HCT116 (cell line): ENCODE data around the gene TMEM132C. TPM values are rescaled to one million over a fixed set of nuclear protein-coding genes. Genes with fewer than 3 reads are reported as not detected.

Experiments used
- ATAC-seq: fragments of 200-7000 bp; cut with Tn5 transposase; 2 replicates; pipeline ENCODE4 v1.9.1; 2020; ENCODE audit warnings: mild to moderate bottlenecking, moderate library complexity
- BruUV-seq: library from RNA; stranded (reverse); fragments of 400-500 nt; replicated peaks from 2 replicates; lab custom pipeline; 2021; lab: Mats Ljungman, UMichigan
- CTCF ChIA-PET: fragments of 300-600 bp; sonication (Branson Sonifier 250); formaldehyde crosslinking; loops from one replicate; lab custom pipeline; 2021; ENCODE audit warnings: antibody characterized with exemption; lab: Charles Lee
- POLR2A ChIA-PET: fragments of 300-600, 350-600 bp; sonication (Branson Sonifier 250); formaldehyde crosslinking; loops from one replicate; lab custom pipeline; 2021; ENCODE audit warnings: antibody characterized with exemption; lab: Charles Lee
- RAD21 ChIA-PET, 2 experiments: fragments of 300-600 bp; sonication (Branson Sonifier 250); formaldehyde crosslinking; loops; one replicate each; lab custom pipeline; 2023; ENCODE audit warnings: low total read pairs in 2 of 2; ENCODE audit not compliant: uncharacterized antibody in 2 of 2, unreplicated experiment in 2 of 2, low non-redundant PET in 1 of 2; lab: Charles Lee
- DNase-seq: peaks from one replicate; pipeline ENCODE4 v3.0.0-alpha.2; 2010; ENCODE audit warnings: low read depth, low spot score
- H2AFZ ChIP-seq: fragments of 200-600 bp; shearing (Covaris generic), sonication (generic); 2 replicates; pipeline ENCODE4 v1.6.1; 2017; ENCODE audit warnings: low read depth, mixed run types, mixed read lengths, antibody characterized with exemption, low read length; ENCODE audit not compliant: poor library complexity, severe bottlenecking
- H3K27ac ChIP-seq: 2 replicates; pipeline ENCODE4 v1.5.1; 2012; ENCODE audit warnings: low read depth, low read length
- H3K27me3 ChIP-seq: fragments of 200-600 bp; sonication (generic); 2 replicates; pipeline ENCODE4 v1.6.1; 2016; ENCODE audit warnings: mixed run types, low read length, mixed read lengths; ENCODE audit not compliant: insufficient read depth
- H3K36me3 ChIP-seq, 2 experiments: fragments of 200-500 bp in 1 of 2; fragments of 200-600 bp in 1 of 2; sonication (Bioruptor generic) in 1 of 2; sonication (generic) in 1 of 2; 2 replicates each; pipeline versions ENCODE4 v1.5.1 to v1.6.1; 2014 to 2016; ENCODE audit warnings: low read length in 2 of 2, inconsistent platforms in 1 of 2, mixed read lengths in 1 of 2, mixed run types in 1 of 2; ENCODE audit not compliant: insufficient read depth in 2 of 2, control insufficient read depth in 1 of 2
- H3K4me1 ChIP-seq, 2 experiments: fragments of 200-600 bp in 1 of 2; sonication (generic) in 1 of 2; 2 replicates each; pipeline versions ENCODE4 v1.5.1 to v1.6.1; 2012 to 2017; ENCODE audit warnings: low read length in 2 of 2, inconsistent platforms in 1 of 2, mild to moderate bottlenecking in 1 of 2, mixed read lengths in 1 of 2, mixed run types in 1 of 2, moderate library complexity in 1 of 2; ENCODE audit not compliant: insufficient read depth in 2 of 2, control insufficient read depth in 1 of 2
- H3K4me2 ChIP-seq: fragments of 200-600 bp; sonication (generic); 2 replicates; pipeline ENCODE4 v1.6.1; 2017; ENCODE audit warnings: mixed run types, low read length, mixed read lengths
- H3K4me3 ChIP-seq, 2 experiments: fragments of 200-600 bp in 1 of 2; sonication (generic) in 1 of 2; replicated peaks in 1 of 2; 2 replicates each; pipeline ENCODE4 v1.5.1; 2011 to 2016; ENCODE audit warnings: low read length in 2 of 2, control low read depth in 1 of 2, low read depth in 1 of 2, mild to moderate bottlenecking in 1 of 2, mixed read lengths in 1 of 2, mixed run types in 1 of 2
- H3K79me2 ChIP-seq: fragments of 200-600 bp; sonication (generic); 2 replicates; pipeline ENCODE4 v1.6.1; 2017; ENCODE audit warnings: mild to moderate bottlenecking, mixed run types, low read length, moderate library complexity, mixed read lengths; ENCODE audit not compliant: insufficient read depth
- H3K9ac ChIP-seq: fragments of 200-600 bp; sonication (generic); 2 replicates; pipeline ENCODE4 v1.6.1; 2016; ENCODE audit warnings: low read length, mixed read lengths
- H3K9me2 ChIP-seq: fragments of 200-600 bp; sonication (generic), shearing (Covaris generic); 2 replicates; pipeline ENCODE4 v1.6.1; 2017; ENCODE audit warnings: mixed run types, mild to moderate bottlenecking, moderate library complexity; ENCODE audit not compliant: insufficient read depth
- H3K9me3 ChIP-seq, 2 experiments: fragments of 200-500 bp in 1 of 2; fragments of 200-600 bp in 1 of 2; sonication (Bioruptor generic) in 1 of 2; sonication (generic) in 1 of 2; 2 replicates each; pipeline ENCODE4 v1.6.1; 2014 to 2017; ENCODE audit warnings: low read length in 2 of 2, mixed read lengths in 2 of 2, inconsistent platforms in 1 of 2, low read depth in 1 of 2, mild to moderate bottlenecking in 1 of 2, mixed run types in 1 of 2, moderate library complexity in 1 of 2; ENCODE audit not compliant: control insufficient read depth in 1 of 2, insufficient read depth in 1 of 2
- H4K20me1 ChIP-seq: fragments of 200-600 bp; sonication (generic), shearing (Covaris generic); 2 replicates; pipeline ENCODE4 v1.6.1; 2017; ENCODE audit warnings: mixed run types, mild to moderate bottlenecking, moderate library complexity; ENCODE audit not compliant: insufficient read depth
- CBX3 ChIP-seq: IDR thresholded peaks from 2 replicates; pipeline ENCODE4 v1.6.1; 2012; ENCODE audit warnings: low read depth
- CEBPB ChIP-seq: IDR thresholded peaks from 2 replicates; pipeline ENCODE4 v1.6.1; 2012; ENCODE audit warnings: low read depth
- ELF1 ChIP-seq: IDR thresholded peaks from 2 replicates; pipeline ENCODE4 v1.6.1; 2012; ENCODE audit warnings: low read depth, borderline replicate concordance
- EZH2 ChIP-seq: fragments of 200-600 bp; sonication (generic); IDR thresholded peaks from 2 replicates; pipeline ENCODE4 v1.6.1; 2017; ENCODE audit warnings: antibody characterized with exemption, mixed run types
- FOSL1 ChIP-seq: IDR thresholded peaks from 2 replicates; pipeline ENCODE4 v1.6.1; 2012; ENCODE audit warnings: low read depth
- JUND ChIP-seq: IDR thresholded peaks from 2 replicates; pipeline ENCODE4 v1.6.1; 2012
- POLR2A ChIP-seq: IDR thresholded peaks from 2 replicates; pipeline ENCODE4 v1.7.0; 2011; ENCODE audit warnings: borderline replicate concordance; ENCODE audit not compliant: insufficient read depth, insufficient read length; ENCODE audit errors: extremely low read depth
- POLR2AphosphoS5 ChIP-seq: IDR thresholded peaks from 2 replicates; pipeline ENCODE4 v1.6.1; 2011; ENCODE audit warnings: mild to moderate bottlenecking, low read depth, low read length, moderate library complexity
- RAD21 ChIP-seq: IDR thresholded peaks from 2 replicates; pipeline ENCODE4 v1.6.1; 2012; ENCODE audit warnings: low read depth, mild to moderate bottlenecking
- SIN3A ChIP-seq: IDR thresholded peaks from 2 replicates; pipeline ENCODE4 v1.6.1; 2012; ENCODE audit warnings: low read depth
- SRF ChIP-seq: IDR thresholded peaks from 2 replicates; pipeline ENCODE4 v1.6.1; 2012; ENCODE audit warnings: low read depth
- TCF7L2 ChIP-seq: IDR thresholded peaks from 2 replicates; pipeline ENCODE4 v1.7.0; 2011; ENCODE audit warnings: borderline replicate concordance, inconsistent platforms; ENCODE audit not compliant: insufficient read depth, insufficient read length; ENCODE audit errors: extremely low read depth
- YY1 ChIP-seq: IDR thresholded peaks from 2 replicates; pipeline ENCODE4 v1.6.1; 2011; ENCODE audit warnings: low read length, low read depth, moderate library complexity, mild to moderate bottlenecking; ENCODE audit not compliant: insufficient replicate concordance; ENCODE audit errors: extremely low read depth
- intact Hi-C: fragments of 100-400 bp; cut with micrococcal nuclease; formaldehyde crosslinking; loops from 2 replicates; pipeline ENCODE4 v1.10.0; 2022
- total RNA-seq: library from RNA; stranded (reverse); gene quantifications from one replicate; pipeline ENCODE4 v1.2.1, GENCODE V29; 2021; ENCODE audit not compliant: unreplicated experiment
- TF ChIP-seq, protein P1 (sequence below): IDR thresholded peaks from 2 replicates; pipeline ENCODE4 v1.6.1; 2012
- TF ChIP-seq, protein P2 (sequence below): IDR thresholded peaks from 2 replicates; pipeline ENCODE4 v1.6.1; 2011; ENCODE audit warnings: mild to moderate bottlenecking, low read length, moderate library complexity; ENCODE audit not compliant: insufficient replicate concordance; ENCODE audit errors: extremely low read depth
- TF ChIP-seq, protein P3 (sequence below): IDR thresholded peaks from 2 replicates; pipeline ENCODE4 v1.6.1; 2012; ENCODE audit warnings: low read depth

Gene TMEM132C
- total RNA-seq, 1 experiment from 2014 or later = not detected

DNA sequence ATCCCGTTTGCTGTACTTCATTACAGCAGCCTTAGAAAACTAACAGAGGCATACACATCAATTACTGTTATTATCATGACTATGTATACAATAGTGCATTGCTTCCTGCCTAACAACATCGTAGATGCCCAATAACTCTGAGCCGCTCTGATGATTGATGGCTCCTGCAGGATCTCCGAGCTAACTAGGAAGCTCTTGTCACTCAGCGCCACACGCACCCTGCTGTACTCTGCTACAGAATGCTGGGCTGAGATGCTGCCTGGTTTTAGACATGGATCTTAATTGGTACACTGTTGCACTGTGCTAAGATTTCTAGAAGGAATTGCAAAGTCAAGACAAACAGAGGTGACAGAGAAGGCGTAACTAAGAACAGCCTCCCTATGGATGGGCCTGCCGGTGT lies 387.5 kb downstream of the TMEM132C start:
- ATAC-seq (no peak), DNase-seq (no peak)
- Histone ChIP-seq H3K4me2 (no peak overlapping the region), H3K79me2 (no peaks in the 10 kb centered on the region), H3K27ac (no peak overlapping the region), H3K9ac (no peak overlapping the region)
- RAD21 ChIA-PET = no interaction called here
- no peak for TF ChIP-seq ELF1
- TF ChIP-seq RAD21 = no peak
- TF ChIP-seq SIN3A = no peak
- TF ChIP-seq SRF = no peak
- no peak for TF ChIP-seq POLR2AphosphoS5
- TF ChIP-seq, all 23 proteins: peak for 0
- no peaks in the 10 kb centered on the region for H4K20me1 ChIP-seq
- peaks cover 0 to 15% of the 10 kb centered on the region in 2 experiments; a peak in 2 of 4 replicates for H3K9me3 ChIP-seq
- H3K27me3 ChIP-seq = no peaks in the 10 kb centered on the region
- no peak overlapping the region for H2AFZ ChIP-seq
- H3K4me1 ChIP-seq = no peaks in the 10 kb centered on the region
- no TSS peak for BruUV-seq
- no peak overlapping the region for H3K4me3 ChIP-seq
- intact Hi-C loops = no loop called here
- no peaks in the 10 kb centered on the region for H3K36me3 ChIP-seq
- ChIA-PET CTCF (no interaction called here), POLR2A (no interaction called here)
- no peaks in the 10 kb centered on the region for H3K9me2 ChIP-seq

DNA sequence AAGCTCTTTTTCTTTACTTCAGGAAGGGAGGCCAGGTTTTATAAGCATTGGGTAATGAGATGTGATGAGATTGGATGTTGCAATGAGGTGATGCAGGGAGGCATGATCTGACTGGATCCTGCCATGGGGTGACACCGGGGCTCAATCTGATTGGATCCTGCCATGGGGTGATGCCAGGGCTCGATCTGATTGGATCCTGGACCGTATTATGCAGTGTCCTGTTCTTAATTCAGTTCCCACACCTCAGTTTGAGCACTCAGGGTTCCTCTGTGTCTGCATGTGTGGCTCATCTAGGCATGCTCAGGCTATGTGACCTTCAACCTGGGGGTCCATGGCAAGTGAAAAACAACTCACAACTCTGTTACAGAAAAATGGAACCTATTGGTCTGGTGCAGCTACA lies 390.4 kb downstream of the TMEM132C start:
- no peak for DNase-seq
- Histone ChIP-seq H3K36me3 (no peaks in the 10 kb centered on the region), H2AFZ (no peak overlapping the region), H3K4me1 (no peaks in the 10 kb centered on the region), H3K27me3 (no peaks in the 10 kb centered on the region), H3K9me2 (no peaks in the 10 kb centered on the region), H4K20me1 (no peaks in the 10 kb centered on the region), H3K9ac (no peak overlapping the region), H3K4me3 (no peak overlapping the region), H3K27ac (no peak overlapping the region), H3K79me2 (no peaks in the 10 kb centered on the region), H3K4me2 (no peak overlapping the region)
- ChIA-PET POLR2A (no interaction called here), RAD21 (no interaction called here), CTCF (no interaction called here)
- ATAC-seq = no peak
- intact Hi-C loops = no loop called here
- BruUV-seq = no TSS peak
- TF ChIP-seq EZH2 = no peak
- no peak for TF ChIP-seq SRF
- no peak for TF ChIP-seq SIN3A
- TF ChIP-seq TCF7L2 = no peak
- no peak for TF ChIP-seq CEBPB
- no peak for TF ChIP-seq YY1
- no peak for TF ChIP-seq CBX3
- no peak for TF ChIP-seq FOSL1
- no peak for TF ChIP-seq POLR2A
- TF ChIP-seq, protein P1, sequence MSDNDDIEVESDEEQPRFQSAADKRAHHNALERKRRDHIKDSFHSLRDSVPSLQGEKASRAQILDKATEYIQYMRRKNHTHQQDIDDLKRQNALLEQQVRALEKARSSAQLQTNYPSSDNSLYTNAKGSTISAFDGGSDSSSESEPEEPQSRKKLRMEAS = no peak
- no peak for TF ChIP-seq ELF1
- TF ChIP-seq, protein P2, sequence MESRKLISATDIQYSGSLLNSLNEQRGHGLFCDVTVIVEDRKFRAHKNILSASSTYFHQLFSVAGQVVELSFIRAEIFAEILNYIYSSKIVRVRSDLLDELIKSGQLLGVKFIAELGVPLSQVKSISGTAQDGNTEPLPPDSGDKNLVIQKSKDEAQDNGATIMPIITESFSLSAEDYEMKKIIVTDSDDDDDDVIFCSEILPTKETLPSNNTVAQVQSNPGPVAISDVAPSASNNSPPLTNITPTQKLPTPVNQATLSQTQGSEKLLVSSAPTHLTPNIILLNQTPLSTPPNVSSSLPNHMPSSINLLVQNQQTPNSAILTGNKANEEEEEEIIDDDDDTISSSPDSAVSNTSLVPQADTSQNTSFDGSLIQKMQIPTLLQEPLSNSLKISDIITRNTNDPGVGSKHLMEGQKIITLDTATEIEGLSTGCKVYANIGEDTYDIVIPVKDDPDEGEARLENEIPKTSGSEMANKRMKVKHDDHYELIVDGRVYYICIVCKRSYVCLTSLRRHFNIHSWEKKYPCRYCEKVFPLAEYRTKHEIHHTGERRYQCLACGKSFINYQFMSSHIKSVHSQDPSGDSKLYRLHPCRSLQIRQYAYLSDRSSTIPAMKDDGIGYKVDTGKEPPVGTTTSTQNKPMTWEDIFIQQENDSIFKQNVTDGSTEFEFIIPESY = no peak
- TF ChIP-seq, protein P3, sequence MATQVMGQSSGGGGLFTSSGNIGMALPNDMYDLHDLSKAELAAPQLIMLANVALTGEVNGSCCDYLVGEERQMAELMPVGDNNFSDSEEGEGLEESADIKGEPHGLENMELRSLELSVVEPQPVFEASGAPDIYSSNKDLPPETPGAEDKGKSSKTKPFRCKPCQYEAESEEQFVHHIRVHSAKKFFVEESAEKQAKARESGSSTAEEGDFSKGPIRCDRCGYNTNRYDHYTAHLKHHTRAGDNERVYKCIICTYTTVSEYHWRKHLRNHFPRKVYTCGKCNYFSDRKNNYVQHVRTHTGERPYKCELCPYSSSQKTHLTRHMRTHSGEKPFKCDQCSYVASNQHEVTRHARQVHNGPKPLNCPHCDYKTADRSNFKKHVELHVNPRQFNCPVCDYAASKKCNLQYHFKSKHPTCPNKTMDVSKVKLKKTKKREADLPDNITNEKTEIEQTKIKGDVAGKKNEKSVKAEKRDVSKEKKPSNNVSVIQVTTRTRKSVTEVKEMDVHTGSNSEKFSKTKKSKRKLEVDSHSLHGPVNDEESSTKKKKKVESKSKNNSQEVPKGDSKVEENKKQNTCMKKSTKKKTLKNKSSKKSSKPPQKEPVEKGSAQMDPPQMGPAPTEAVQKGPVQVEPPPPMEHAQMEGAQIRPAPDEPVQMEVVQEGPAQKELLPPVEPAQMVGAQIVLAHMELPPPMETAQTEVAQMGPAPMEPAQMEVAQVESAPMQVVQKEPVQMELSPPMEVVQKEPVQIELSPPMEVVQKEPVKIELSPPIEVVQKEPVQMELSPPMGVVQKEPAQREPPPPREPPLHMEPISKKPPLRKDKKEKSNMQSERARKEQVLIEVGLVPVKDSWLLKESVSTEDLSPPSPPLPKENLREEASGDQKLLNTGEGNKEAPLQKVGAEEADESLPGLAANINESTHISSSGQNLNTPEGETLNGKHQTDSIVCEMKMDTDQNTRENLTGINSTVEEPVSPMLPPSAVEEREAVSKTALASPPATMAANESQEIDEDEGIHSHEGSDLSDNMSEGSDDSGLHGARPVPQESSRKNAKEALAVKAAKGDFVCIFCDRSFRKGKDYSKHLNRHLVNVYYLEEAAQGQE = no peak
- TF ChIP-seq POLR2AphosphoS5 = no peak
- TF ChIP-seq JUND = no peak
- TF ChIP-seq, all 23 proteins: peak for 0
- peaks cover 0 to 21% of the 10 kb centered on the region in 2 experiments; a peak in 2 of 4 replicates for H3K9me3 ChIP-seq
